NCI-H146 treated with DMSO at 0.1 percent for 48 hours (cell line): ENCODE results near the gene SMU1.
A peak's percentile ranks its signal among the peaks of the same experiment; 100 is the strongest.

ENCODE experiments used
- DNase-seq: peaks from one replicate; lab custom pipeline; 2025; ENCODE audit not compliant: unreplicated experiment; lab: John Stamatoyannopoulos, UW

Gene SMU1

GRCh38 chr9:33076046-33077004 lies at the start of gene SMU1:
SMU1 (minus strand) TSS chr9:33076674; CDS start chr9:33076608, 66 bp downstream.
- peak; percentile 99 for DNase-seq

DNA sequence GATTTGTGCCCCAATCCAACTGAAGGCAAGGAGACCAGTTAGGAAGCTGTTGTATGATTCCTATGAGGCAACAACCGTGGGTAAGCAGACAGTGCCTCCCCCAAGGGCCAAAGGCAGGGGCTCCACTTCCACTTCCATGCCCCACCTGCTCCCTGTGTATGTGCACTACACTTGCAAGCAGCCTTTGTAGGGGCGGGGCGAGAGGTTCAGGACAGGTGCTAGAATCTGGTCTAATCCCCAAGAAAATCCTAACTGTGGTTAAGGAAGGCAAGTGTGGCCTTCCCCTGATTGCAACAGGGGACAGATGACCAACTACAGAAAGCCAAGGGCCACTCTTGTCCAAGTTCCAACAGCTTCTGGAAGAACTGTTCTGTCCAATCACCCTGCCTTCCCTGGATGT lies 49.0 kb upstream of the SMU1 start:
- no peak for DNase-seq

GRCh38 chr9:33124751-33125381 lies 48.4 kb upstream of the SMU1 start:
- DNase-seq: no peak

DNA sequence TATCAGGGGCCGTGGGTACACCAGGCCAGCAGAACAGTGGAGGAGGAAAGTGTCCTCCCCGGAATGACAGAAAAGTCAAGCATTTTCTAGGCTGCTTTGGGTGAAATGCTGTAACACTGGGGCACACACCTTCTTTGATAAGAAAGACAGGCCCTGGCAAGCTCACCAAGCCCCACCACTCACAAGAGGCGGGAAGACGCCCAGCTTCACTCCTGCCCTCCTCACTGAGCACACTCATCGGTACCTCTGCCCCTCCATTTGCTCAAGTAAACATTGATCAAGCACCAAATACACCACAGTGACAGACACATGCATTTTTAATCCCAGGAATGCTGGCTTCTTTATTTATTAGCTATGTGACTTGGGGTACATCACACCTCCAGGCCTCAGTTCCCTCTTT lies 47.6 kb upstream of the SMU1 start:
- no peak for DNase-seq

DNA sequence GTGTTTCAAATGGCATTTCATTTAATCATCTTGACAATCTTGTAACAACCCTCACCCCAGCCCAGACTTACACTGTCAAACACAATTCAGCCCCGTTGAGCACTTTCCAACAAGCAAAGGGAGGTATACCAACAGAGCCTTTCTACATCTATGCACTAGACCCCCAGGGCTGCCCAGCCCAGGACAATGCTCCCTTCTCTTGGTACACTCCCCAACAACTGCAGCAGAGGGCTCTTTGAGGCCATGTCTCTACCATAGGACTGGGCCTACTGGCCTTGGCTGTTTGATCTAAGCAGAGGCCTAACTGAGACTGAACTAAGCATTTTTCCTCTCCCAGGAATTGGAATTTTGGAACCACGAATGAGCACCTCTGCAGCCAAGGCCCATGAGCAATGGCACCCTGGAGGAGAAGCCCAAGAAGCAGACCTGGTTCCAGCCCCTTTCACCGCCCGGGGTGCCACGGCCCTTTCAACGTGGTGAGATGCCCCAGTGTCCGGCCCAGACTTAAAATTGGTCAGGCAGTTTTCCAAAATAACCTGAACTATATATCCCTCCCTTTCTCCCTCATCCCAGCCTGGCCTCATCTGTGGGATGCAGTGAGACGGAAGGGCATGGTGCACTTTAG lies 47.0 kb upstream of the SMU1 start:
- no peak for DNase-seq

DNA sequence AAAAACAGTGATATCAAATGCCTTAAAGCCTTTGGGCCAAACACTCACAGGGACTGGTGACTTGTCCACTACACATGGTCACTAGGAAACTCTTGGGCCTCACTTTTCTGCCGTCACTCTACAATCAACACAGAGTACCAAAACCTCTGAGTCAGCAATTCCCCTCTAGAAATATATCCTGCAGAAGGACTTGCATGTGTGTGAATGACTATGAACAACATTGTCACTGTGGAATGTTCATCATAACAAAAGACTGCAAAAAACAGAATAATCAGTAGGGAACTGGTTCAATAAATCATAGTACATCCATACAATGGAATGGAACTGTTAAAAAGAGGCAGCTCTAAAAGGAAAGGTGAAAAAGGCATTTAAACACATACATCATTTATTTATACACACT lies 44.1 kb upstream of the SMU1 start:
- no peak for DNase-seq

DNA sequence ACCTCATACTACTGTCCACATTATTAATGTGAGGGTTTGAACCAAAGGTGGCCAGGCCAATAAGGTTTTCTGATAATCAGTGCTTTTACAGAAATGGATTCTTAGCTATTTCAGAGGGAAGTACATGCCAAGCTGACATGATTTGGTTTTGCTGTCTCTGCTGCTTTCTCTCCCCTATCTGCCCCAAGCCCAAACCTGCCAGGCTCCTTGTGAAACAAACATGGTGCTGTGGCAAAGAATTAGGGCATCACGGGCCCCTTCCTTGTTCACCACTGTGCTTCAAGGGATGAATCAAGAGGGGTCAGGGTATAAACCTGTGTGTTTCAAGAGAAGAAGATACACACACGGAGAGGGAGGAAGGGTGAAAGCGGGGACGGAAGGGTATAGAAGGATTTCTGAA lies 41.3 kb upstream of the SMU1 start:
- no peak for DNase-seq

DNA sequence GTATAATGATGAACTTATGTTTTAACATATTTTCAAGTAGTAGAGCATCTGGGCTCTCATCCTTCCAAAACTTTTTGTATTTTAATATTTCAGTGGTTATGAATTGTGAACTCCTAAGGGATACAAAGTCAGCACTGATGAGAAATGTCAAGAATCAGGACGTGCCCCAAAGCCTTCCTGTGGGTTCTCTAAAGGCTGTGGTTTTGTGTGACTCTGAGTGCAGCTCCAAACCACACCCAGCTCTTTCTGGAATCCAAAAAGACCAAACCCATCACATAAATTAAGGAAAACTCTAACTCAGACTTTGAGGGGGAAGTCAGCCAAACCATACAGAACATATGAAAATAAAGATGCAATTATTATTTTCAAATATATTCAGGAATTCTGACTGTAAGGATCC lies 40.8 kb upstream of the SMU1 start:
- DNase-seq: no peak

DNA sequence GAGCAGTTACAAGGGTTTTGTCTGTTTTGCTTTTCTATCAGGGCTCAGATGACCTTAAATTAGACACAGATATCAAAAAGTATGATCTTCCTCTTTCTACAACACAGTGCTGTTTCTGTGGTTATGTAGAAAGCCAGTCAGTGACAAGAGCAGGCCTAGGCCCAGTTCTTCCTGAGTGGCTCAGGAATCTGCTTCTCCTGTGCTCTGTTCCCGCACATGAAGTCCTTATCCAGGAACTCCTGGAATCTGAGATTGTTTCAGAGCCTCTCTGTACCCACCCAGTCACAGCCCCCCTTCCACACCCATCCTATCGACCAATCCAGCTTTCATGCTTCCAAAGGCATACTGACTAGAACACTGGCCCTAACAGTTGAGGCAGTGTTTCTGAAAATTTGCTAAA lies 40.4 kb upstream of the SMU1 start:
- no peak for DNase-seq

- DNase-seq: no peak
Measured at GRCh38 chr9:33114746-33115145, 38.3 kb upstream of the SMU1 start.

DNA sequence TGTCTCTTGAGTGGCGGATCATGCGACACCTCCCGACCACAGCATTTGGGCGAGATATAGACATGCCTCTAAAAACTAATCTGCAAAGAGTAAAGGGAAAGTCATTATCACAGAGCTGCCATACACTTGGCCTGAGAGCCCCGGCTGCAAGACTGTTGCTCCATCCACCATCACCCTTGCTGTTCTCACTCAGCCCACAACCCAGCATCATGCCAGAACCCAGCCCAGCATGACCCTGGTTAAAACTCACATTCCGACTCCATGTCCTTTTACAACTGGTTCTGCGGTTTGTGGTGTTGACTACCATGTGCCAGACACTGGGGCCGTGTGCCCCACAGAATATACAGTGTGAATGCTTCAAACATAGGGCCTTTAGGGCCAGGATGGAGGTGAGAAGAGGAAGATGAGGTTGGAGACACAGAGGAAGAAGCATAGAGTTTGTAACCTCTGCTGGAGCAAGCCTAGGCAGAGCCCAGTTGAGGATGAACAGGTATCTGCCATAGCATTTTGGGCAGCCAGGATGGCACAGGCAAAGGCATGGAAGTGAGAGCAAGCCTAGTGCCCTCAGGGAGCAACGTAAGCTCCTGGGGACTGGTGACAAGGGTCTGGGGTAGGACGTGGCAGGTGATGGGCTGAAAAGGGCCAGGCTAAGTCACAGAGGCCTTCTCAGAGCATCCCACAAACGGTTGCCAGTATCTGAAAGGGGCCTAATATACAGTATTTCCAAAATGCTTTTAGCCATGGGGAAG lies 37.5 kb upstream of the SMU1 start:
- no peak for DNase-seq

DNA sequence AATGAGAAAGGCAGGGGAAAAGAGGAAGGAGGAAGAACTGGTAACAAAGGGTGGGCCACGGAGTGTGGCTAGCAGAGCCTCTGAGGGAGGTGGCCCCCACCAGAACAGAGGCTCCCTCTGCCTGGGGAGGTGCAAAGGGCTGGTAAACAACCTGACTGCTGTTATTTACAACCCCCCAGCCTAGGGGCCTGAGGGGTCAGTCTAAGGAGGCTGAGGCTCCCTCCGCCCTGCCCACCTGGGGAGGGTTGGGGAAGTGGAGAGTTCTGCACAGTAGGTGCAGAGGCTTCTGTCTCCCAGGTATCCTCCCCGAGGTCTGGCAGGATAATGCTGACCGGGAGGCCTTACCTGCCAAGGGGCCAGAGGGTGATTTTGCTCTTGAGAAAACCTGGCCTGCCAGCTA lies 35.6 kb upstream of the SMU1 start:
- no peak for DNase-seq

DNA sequence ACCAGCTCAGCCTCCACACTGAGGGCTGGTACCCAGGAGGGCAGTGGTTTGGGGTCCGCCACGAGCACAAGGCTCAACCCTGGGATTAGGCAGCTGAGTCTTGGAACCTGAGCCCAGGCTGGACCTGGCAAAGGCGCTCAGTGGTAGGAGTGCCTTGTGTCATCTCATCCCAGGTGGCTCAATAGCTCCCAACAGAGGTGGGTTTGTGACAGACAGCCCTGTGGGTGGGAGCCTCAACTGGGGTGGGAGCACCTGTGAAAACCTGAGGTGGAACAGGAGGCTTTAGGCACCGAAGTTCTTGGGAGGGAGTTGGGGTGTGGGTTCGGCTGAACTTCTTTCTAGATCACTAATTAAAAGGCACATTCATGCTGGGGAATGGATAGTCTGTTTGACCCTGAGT lies 35.2 kb upstream of the SMU1 start:
- no peak for DNase-seq

DNA sequence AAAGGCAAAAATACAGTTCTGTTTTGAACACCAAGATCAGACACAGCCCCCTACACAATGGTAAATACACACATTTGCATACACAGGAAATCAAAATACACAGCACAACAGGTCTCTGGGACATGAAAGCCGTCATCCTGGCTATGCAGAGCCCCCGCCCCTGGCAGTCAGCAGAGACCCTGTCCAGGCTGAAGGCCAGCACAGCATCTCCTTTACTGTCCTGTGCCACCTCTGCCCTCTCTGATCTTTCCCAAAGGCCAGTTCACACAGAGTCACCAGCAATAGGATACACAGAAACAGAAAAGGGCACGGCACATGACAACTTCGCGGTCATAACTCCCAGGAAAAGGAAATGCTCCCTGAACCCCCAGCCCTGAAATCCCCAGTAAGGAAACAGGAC lies 34.2 kb upstream of the SMU1 start:
- DNase-seq: no peak

DNA sequence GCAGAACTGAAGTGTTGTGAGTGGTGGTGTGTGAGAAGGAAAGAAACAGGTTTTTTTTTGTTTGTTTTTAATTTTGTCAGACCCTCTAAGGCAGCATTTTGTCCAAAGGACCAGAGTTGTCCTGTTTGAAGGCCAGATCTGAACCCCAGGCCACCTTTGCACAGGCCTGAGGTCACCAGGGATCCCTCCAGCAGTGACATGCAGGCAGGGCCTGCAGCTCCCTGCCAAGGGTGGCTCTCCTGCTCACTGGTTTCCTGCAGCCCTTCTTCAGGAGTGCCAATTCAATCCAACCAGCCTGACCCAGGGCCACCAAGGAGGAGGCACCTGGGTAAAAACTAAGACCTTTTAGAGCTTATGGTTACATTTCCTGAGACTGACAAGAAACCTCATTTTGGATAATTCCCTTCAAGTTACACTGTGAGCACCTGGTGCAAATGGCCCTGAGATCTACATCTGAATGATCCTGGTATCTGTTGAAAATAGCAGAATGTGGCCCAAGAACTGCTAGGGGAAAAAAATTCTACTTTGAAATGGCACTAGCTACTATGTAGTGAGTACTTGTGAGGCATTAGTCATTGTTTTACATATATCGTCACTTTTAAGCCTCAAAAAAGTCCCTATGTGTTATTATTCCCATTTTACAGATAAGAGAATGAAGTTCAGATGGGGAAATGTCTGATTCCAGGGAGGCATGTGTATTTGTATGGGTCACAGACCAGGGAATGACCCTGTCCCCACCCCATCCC lies 33.5 kb upstream of the SMU1 start:
- DNase-seq: no peak

- DNase-seq: no peak
Measured at GRCh38 chr9:33109097-33109496, 32.6 kb upstream of the SMU1 start.

GRCh38 chr9:33108472-33108871 lies 32.0 kb upstream of the SMU1 start:
- DNase-seq: no peak

GRCh38 chr9:33107762-33108161 lies 31.3 kb upstream of the SMU1 start:
- DNase-seq: no peak

GRCh38 chr9:33106827-33107621 lies 30.6 kb upstream of the SMU1 start:
- DNase-seq: no peak

GRCh38 chr9:33106372-33106771 lies 29.9 kb upstream of the SMU1 start:
- DNase-seq: no peak
